G401 (cell line): ENCODE measurements around the gene ANGEL2. TPM values are rescaled to one million over a fixed set of nuclear protein-coding genes. Genes with fewer than 3 reads are reported as not detected.
"Not testable (repeated sequence)": the region's sequence is repeated elsewhere in the genome, so short reads cannot be mapped to it uniquely, and the experiment has no call there.

ENCODE experiments used
- DNase-seq: peaks from one replicate; pipeline ENCODE4 v3.0.0-alpha.2; 2015; ENCODE audit warnings: low spot score
- in situ Hi-C: cut with HindIII; loops from 2 replicates; pipeline ENCODE4 v1.10.0; 2016; ENCODE audit warnings: low sequenced_read_pairs, mixed read lengths
- total RNA-seq: library from RNA; depleted of rRNA; stranded (reverse); fragments of >200 nt; shearing (Covaris generic); gene quantifications from 2 replicates; pipeline ENCODE4 v1.2.3, GENCODE V29; 2014

The ANGEL2 gene
- total RNA-seq, 1 experiment from 2014 or later, result 41.8 TPM

DNA sequence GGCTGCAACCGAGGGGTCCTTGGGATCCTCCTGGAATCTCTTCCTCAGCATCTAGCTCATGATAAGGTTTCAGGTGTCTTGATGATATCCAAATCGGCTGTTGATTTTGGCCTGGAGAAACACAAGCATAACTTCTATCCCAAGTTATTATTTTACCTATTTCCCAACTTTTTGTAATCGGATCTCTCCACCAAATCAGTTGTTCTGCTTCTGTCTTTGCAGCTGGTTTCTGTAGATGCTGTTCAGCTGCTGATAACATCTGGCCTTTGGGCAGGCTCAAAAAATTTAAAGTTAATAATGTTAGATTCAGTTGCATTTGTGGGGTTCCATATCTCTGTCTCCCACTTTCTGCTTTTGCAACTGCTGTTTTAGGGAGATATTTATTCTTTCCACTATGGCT lies 11.4 kb upstream of the ANGEL2 start:
- in situ Hi-C loops, DNase-seq: not testable (repeated sequence)

DNA sequence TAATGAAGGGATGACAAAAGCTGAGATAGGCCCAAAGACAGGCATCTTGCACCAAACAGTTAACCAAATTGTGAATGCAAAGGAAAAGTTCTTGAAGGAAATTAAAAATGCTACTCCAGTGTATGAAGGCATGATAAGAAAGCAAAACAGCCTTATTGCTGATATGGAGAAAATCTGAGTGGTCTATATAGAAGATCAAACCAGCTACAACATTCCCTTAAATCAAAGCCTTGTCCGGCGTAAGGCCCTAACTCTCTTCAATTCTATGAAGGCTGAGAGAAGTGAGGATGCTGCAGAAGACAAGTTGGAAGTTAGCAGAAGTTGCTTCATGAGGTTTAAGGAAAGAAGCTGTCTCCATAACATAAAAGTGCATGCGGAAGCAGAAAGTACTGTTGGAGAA lies 4.3 kb upstream of the ANGEL2 start:
- DNase-seq, result no peak
- in situ Hi-C loops, result no loop called here

DNA sequence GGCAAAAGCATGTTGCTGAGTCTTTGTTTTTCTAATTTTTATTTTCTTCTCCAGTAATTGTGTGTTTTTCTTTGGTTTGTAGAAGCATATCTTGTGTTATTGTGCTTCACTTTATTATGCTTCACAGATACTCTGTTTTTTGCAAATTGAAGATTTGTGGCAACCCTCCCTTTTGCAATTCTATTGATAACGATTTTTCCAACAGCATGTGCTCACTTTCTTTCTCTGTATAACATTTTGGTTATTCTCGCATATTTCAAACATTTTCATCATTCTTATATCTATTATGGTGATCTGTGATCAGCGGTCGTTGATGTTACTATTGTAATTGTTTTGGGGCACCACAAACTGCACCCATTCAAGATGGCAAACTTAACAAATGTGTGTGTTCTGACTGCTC lies 3.8 kb upstream of the ANGEL2 start:
- DNase-seq, result no peak
- in situ Hi-C loops, result no loop called here

DNA sequence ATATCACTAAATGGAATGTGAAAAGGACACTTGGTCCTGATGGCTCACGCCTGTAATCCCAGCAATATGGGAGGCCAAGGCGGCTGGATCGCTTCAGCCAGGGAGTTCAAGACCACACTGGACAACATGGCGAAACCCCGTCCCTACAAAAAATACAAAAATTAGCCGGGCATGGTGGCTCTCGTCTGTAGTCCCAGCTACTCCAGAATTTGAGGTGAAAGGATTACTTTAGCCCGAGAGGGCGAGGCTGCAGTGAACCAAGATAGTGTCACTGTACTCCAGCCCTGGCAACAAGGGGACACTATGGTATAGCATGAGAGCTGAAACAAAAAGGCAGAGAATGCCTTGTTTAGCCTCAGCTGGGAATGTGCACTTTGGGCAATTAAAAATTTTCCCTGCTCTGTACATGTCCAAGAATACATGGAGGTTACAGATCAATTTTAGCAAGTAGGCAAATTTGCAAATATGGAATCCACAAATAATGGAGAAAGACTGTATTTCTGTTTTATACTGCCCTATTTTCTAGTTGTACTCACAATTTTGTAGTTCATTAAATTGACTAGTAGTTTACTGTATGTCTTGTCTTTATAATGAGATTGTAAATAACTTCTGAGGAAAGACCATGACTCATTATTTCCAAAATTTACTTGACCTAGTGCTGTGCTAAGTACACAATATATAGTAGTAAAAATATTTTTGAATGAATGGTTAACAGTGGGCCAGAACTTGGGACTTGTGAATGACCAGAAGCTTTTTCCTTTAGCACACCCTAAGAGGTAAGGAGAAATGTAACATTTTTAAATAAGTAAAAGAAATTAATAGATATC lies 2.0 kb upstream of the ANGEL2 start:
- in situ Hi-C loops, result no loop called here
- DNase-seq, result no peak

DNA sequence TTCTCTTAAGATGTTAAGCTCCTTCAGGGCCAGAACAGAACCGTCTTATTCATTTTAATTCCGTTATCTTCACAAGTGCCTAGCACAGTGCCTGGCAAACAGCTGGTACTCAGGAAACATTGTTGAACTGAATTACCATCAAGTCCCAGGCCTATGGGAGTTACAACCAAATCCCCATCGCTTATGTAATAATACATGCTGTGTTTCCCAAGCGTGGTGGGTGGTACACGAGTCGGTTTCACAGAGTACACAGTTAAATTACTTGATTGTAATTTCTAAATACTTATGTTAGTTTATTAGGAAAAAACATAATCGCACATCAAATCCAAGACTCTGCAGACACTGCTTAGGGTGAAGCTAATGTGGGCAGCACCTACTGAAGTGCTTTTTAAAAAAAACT lies 1.0 kb downstream of the ANGEL2 start:
- in situ Hi-C loops, result no loop called here

DNA sequence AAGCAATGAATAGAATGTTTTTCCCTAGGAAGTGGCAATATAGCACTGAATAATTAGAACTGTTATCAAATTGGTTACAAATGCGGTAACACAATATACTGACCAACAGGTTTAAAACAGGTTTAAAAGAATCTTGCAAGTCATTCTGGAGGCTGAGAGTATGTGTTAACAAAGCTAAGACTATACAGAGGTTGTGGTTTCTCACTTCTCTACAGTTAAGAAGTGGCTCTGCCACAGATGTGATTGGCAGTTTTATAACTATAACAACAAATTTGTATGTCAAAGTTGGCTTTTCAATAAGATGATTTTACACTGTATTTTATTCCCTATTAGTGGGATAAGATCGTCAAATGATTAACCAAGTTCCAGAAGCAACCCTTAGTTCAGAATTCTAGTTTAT lies 7.1 kb downstream of the ANGEL2 start:
- in situ Hi-C loops, result no loop called here
- DNase-seq, result no peak

More for the DNA sequence above, 1.0 kb downstream of the ANGEL2 start:
- DNase-seq, result peak; percentile 19

DNA sequence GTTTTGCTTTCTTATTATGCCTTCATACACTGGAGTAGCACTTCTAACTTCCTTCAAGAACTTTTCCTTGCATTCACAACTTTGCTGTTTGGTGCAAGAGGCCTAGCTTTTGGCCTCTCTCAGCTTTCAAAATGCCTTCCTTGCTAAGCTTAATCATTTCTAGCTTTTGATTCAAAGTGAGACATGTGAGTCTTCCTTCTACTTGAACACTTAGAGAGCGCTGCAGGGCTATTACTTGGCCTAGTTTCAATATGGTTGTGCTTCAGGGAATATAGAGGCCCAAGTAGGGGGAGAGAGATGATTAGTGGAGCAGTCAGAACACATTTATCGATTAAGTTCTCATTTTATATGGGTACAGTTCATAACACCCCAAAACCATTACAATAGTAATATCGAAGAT lies 12.4 kb downstream of the ANGEL2 start:
- in situ Hi-C loops, result no loop called here

DNA sequence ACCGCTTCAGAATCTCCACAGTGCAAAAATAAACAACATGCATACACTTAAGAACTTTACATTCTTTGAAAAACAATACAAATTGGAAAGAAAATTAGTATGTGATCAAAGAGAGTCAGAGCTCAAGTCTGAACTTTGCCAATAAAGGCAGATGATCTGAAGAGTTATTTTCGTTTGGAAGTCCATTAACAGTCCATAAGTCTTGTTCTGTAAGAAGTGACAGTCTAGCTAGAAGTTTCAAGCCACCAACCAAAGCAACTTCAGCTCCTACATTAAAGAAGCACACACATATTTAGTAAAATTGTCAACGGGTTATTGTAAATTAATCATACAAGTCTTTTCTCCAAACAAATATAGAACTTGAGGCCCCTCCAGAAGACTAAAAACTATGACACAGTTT lies 20.7 kb downstream of the ANGEL2 start:
- DNase-seq, result no peak
- in situ Hi-C loops, result no loop called here

More for the DNA sequence above, 12.4 kb downstream of the ANGEL2 start:
- no peak for DNase-seq

DNA sequence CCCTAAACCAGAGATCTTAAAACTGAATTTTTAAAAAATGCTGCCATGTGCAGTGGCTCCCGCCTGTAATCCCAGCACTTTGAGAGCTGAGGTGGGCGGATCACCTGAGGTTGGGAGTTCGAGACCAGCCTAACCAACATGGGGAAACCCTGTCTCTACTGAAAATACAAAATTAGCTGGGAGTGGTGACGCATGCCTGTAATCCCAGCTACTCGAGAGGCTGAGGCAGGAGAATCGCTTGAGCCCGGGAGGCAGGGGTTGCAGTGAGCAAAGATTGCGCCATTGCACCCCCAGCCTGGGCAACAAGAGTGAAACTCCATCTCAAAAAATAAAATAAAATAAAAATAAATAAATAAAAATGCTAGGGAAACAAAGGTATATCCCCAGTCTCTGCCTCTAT lies 21.7 kb downstream of the ANGEL2 start:
- in situ Hi-C loops, DNase-seq: not testable (repeated sequence)

DNA sequence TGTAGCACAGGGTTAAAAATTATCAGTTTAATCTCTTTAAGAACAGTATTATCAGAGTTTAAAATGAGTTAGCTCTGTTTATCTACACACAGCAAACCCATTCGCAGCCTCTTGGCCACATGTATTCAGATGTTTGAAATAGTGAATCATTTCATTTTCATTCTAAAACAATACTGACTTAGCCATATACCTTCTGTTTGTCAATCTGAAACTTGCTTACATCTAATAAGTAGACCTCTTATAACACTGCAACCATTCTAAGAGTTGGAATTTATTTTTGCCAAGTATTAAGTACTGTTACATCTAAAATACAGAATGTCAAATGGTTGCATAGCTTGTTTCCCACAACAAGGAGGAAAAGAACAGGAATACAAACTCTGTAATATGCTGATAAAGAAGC lies 25.4 kb downstream of the ANGEL2 start:
- in situ Hi-C loops, result no loop called here

DNA sequence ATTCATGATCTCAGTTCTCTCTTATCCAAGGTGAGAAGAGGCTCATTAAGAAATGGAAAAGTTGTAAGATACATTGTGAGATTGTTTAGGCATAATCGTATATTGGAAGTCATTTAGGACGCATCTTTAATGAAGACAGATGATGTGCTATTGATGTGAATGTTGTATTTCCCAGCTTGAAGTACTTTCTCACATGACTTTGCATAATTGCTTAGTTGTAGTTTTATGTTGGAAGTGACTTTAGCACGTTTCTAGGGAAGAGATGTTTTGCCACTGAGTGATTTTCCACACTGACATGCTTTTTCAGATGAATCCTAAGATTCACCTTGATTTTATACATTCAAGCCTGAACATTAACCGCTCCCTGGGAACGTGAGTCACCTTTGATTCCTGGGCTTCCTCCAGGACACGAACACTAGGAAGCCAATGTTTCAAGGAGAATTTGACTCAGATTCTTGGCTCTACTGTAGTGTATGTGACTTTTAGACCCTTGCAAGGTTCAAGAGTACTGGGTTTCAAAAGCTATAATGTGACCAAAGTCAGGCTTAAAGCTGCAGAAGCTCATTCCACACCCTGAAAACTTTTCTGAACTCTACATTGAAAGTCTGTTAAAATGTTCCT lies 27.9 kb downstream of the ANGEL2 start:
- DNase-seq, result no peak
- in situ Hi-C loops, result no loop called here

More for the DNA sequence above, 25.4 kb downstream of the ANGEL2 start:
- DNase-seq, result no peak

DNA sequence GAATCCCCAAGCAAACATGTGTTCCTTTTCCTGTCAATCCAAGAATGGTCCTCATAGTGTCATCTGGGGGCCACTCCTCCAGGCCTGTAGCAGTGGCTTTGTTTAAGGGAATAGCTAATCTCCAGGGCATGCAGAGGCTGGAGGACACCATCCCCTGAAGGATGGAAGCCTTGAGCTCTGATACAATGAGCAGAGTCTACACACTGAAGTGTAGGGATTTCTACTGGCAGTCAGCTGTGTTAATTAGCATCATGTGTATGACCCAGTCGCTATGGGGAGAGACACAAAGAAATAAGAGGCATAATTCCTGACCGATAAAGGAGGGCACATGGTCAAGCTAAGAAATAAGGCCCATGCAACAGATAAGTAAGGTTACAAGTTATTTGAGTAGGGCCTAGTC lies 29.1 kb downstream of the ANGEL2 start:
- in situ Hi-C loops, result no loop called here
- DNase-seq, result no peak

DNA sequence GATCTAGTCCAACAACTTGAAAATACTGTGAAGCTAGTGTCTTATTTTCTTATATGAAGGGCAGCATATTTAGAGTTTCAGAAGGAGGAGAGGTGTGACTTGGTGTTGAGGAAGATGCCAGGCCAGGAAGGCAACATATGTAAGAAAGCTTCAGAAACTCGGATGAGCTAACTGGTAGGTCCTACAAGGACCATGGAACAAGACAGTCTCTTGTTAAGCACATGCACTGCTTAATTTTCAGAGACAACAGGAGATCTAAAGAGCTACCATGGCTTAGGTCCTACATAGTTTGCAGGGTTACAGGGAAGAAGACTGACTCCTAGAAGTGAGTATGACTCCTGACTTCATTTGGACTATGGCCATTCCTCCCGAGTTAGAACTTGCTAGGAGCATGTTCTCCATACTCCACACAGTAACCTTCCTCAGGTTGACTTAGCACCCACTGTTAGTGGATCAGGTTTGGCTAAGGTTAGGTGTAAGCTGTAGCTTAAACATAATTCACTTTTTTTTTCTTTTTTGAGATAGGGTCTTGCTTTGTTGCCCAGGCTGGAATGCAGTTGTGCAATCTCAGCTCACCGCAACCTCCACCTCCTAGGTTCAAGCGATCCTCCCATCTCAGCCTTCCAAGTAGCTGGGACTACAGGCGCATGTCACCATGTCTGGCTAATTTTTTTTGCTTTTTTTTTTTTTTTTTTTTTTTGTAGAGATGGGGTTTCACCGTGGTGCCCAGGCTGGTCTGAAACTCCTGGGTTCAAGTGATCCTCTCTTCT lies 31.0 kb downstream of the ANGEL2 start:
- in situ Hi-C loops, result no loop called here
- no peak for DNase-seq

DNA sequence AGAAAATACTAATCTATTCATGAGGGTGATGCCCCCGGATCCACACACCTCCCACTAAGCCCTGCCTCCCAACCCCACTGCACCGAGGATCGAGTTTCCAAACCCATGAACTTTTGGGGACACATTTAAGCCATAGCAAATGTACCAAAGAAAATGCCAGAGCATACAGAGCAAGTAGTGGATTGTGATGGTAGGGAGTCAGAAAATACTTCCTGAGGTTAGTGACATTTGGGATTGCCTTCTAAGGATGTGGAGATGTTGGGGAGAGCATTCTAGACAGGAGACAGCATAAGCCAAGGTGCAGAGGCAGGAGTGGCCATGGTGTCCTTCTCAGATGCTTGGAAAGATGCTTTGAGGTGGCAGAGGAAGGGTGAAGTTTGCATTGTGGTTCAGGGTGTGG lies 32.2 kb downstream of the ANGEL2 start:
- in situ Hi-C loops, result no loop called here
- DNase-seq, result no peak

DNA sequence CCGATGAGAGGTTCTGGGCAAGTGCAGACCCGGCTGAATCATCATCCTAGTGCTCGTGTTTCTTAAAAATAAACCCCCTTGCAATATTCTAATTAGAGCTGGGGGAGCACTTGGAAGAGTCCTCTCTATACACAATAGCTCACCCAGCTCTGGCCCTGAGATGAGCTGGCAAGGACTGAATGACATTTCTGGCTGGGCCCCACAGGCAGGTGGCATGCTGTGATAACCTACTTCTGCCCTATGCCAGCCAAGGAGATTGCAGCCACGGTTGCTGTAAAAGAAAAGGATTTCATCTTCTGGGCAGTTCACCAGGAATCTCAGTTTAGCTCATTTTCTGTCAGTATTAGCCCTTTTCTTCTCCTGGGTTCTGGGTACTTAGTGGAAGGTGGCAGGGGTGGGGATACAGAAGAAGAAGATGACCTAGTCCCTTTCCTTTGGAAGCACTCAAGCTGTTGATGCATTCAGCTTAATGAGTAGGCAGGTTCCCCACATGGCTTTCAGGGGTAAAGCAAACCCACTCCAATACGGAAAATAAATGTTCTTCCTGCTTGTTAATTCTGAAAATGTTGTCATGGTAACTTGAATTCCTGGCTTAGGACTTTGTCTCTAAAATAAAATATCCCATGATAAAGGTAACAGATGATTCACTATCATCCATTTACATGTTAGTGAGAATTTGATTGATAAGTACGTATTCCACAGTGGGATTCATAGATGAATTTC lies 33.1 kb downstream of the ANGEL2 start:
- DNase-seq, result peak; percentile 90

DNA sequence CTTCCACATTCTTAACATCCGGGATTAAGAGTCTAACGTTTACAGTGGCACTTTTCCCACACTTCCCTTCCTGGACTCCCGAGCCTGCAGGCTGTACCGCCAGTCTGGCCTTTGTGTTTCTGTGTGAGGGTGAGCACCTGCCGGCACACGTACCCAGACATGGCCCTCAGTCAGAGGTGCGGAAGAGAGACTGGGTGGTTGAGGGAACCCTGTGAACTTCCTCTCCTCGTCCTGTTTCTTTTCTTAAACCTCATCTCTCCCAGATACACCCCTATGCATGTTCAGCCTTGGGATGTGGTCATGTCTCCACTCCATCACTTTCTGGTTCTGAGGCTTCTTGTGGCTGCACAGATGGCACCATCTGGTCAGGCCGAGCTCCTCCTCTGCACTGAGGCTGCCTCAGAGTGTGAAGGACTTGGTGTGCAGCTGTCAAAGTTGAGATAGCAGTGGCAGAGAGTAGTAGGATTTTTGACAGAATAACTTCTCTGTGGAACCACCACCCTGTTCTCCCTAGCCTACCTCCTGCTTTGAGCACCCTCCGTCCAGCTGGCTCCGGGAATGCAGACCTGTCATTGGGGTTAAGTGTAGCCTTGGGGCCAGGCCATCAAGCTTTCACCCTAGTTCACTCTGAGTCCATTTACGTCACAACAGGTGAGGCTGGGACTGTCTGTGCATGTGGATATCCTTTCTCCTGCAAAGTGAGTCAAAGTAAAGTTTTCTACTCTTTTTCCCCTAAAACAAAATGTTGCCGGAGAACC lies 33.9 kb downstream of the ANGEL2 start:
- DNase-seq, result peak; percentile 20
- in situ Hi-C loops, result no loop called here

More for the DNA sequence above, 33.1 kb downstream of the ANGEL2 start:
- in situ Hi-C loops, result no loop called here

DNA sequence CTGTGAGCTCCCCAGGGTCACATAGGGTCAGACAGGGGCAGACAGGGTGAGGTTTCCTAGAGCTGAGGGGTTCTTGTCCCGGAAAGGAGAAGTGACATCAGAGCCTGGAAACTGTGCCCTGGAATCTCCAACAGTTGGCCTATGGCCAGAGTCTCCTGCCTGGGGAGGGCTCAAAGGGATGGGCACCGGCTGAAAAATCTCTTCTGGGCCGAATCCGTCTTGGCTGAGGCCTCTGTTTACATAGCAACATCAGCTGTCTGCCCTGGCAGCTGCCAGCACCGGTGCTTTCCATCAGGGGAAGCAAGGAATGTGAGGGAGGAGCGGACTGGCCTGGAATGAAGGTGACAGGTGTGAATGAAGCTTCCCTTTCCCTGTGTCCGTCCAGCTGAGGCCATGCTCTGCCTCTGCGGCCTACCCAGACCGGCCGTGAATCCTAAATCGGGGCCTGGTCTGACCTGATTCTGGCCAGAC lies 34.6 kb downstream of the ANGEL2 start:
- in situ Hi-C loops, result no loop called here
- peak; percentile 81 for DNase-seq

DNA sequence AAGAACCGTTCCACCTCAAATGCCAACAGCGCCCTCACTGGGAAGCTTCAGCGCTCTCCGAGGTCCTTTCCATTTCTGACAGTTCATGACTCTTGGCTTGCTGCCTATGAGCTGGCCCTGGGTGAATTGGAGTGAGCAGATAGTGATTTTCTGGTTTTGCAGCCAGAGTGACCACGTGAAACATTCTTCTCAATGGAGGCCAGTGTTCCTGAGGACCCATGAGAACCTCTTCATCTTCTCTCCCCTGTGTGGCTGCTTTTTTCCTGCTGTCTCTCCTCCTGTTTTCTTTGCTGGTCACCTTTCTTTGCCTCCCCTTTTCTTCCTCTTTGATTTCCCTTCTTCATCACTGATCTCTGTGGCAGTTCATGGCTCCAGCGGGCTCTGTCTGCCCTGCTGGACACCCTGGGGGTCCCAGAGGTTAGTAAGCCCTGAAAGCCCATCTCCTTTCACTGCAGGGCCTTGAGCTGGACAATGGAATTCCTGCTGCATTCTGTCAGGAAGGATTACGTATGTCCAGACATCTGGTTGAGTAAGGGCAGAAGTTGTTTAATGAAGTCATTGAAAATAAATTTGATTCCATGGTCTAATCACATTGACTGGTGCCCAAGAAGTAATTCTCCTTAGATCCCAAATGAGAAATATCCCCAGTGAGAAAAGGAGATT lies 35.4 kb downstream of the ANGEL2 start:
- in situ Hi-C loops, result no loop called here
- no peak for DNase-seq
